ENCODE data around the gene HSPA1A.

Gene HSPA1A

GRCh38 chr6:31776989-31777666 lies 38.2 kb upstream of the HSPA1A start, which contains the start of gene VWA7:
Gene VWA7 (minus strand): TSS chr6:31777328. CDS start chr6:31776779, 549 bp downstream.
- no peak for TF ChIP-seq CTCF (IDR thresholded peaks at IDR 0.05; ENCODE audit: low read length, missing control alignments)
- peak; percentile 84 for DNase-seq (ENCODE audit: low read depth)
- H3K4me3 ChIP-seq (replicated peaks; ENCODE audit: low read depth, low read length): no peak within 1 kb of the TSS

GRCh38 chr6:31777667-31778050 lies 37.7 kb upstream of the HSPA1A start:
- no peak for DNase-seq (ENCODE audit: low read depth)
- TF ChIP-seq CTCF (IDR thresholded peaks at IDR 0.05; ENCODE audit: low read length, missing control alignments): no peak
- H3K4me3 ChIP-seq (replicated peaks; ENCODE audit: low read depth, low read length): no peak overlapping the region

- H3K4me3 ChIP-seq (replicated peaks; ENCODE audit: low read depth, low read length): no peak overlapping the region
- TF ChIP-seq CTCF (IDR thresholded peaks at IDR 0.05; ENCODE audit: low read length, missing control alignments): no peak
- no peak for DNase-seq (ENCODE audit: low read depth)
Measured at GRCh38 chr6:31778193-31778592, 37.1 kb upstream of the HSPA1A start.

- no peak for DNase-seq (ENCODE audit: low read depth)
- no peak for TF ChIP-seq CTCF (IDR thresholded peaks at IDR 0.05; ENCODE audit: low read length, missing control alignments)
- H3K4me3 ChIP-seq (replicated peaks; ENCODE audit: low read depth, low read length): no peak overlapping the region
Measured at GRCh38 chr6:31778999-31779885, 36.1 kb upstream of the HSPA1A start.

GRCh38 chr6:31779908-31780307 lies 35.4 kb upstream of the HSPA1A start:
- no peak for TF ChIP-seq CTCF (IDR thresholded peaks at IDR 0.05; ENCODE audit: low read length, missing control alignments)
- DNase-seq (ENCODE audit: low read depth): no peak
- no peak overlapping the region for H3K4me3 ChIP-seq (replicated peaks; ENCODE audit: low read depth, low read length)

GRCh38 chr6:31780507-31781243 lies 34.7 kb upstream of the HSPA1A start:
- TF ChIP-seq CTCF (IDR thresholded peaks at IDR 0.05; ENCODE audit: low read length, missing control alignments): no peak
- H3K4me3 ChIP-seq (replicated peaks; ENCODE audit: low read depth, low read length): no peak overlapping the region
- DNase-seq (ENCODE audit: low read depth): no peak
